Caco-2 (cell line): Measurements from ENCODE around the gene TRIM3. TPM values are rescaled to one million over a fixed set of nuclear protein-coding genes. Genes with fewer than 3 reads are reported as not detected.

Source experiments
- BruUV-seq: library from RNA; stranded (reverse); fragments of 400-500 nt; replicated peaks from 2 replicates; lab custom pipeline; 2021; lab: Mats Ljungman, UMichigan
- CTCF ChIA-PET: fragments of 300-600 bp; sonication (Branson Sonifier 250); formaldehyde crosslinking; loops from one replicate; lab custom pipeline; 2022; ENCODE audit warnings: antibody characterized with exemption; lab: Charles Lee
- POLR2A ChIA-PET: fragments of 300-600 bp; sonication (Branson Sonifier 250); formaldehyde crosslinking; loops from one replicate; lab custom pipeline; 2022; ENCODE audit warnings: antibody characterized with exemption; lab: Charles Lee
- DNase-seq, 2 experiments: peaks; one replicate each; pipeline versions ENCODE4 v3.0.0 to v3.0.0-alpha.2; 2020 to 2022
- H3K27me3 ChIP-seq: replicated peaks from 2 replicates; pipeline ENCODE4 v1.6.0; 2011; ENCODE audit warnings: low read length; ENCODE audit not compliant: control insufficient read depth, insufficient read depth
- H3K36me3 ChIP-seq: 2 replicates; pipeline ENCODE4 v1.5.1; 2011; ENCODE audit warnings: low read length; ENCODE audit not compliant: control insufficient read depth, insufficient read depth
- H3K4me1 ChIP-seq: fragments of 250-450 bp; sonication (Bioruptor Pico); 2 replicates; pipeline ENCODE4 v1.5.1; 2020; ENCODE audit warnings: mild to moderate bottlenecking
- H3K4me3 ChIP-seq: 2 replicates; pipeline ENCODE4 v1.5.1; 2011; ENCODE audit warnings: low read depth, mild to moderate bottlenecking, control low read depth, low read length
- H3K9me3 ChIP-seq: fragments of 250-450 bp; sonication (Bioruptor Pico); 2 replicates; pipeline ENCODE4 v1.5.1; 2020; ENCODE audit warnings: mild to moderate bottlenecking, moderate library complexity
- H3K27ac Mint-ChIP-seq: one replicate; pipeline ENCODE4 v1.8.0; 2022; ENCODE audit warnings: mixed read lengths; ENCODE audit not compliant: unreplicated experiment
- H3K27me3 Mint-ChIP-seq: one replicate; pipeline ENCODE4 v1.8.0; 2022; ENCODE audit warnings: mixed read lengths; ENCODE audit not compliant: insufficient read depth, unreplicated experiment
- H3K36me3 Mint-ChIP-seq: one replicate; pipeline ENCODE4 v1.8.0; 2022; ENCODE audit warnings: mild to moderate bottlenecking, mixed read lengths; ENCODE audit not compliant: insufficient read depth, unreplicated experiment
- H3K4me1 Mint-ChIP-seq: one replicate; pipeline ENCODE4 v1.8.0; 2022; ENCODE audit warnings: low read depth, mixed read lengths; ENCODE audit not compliant: unreplicated experiment
- H3K4me3 Mint-ChIP-seq: one replicate; pipeline ENCODE4 v1.8.0; 2022; ENCODE audit warnings: mild to moderate bottlenecking, moderate library complexity, mixed read lengths; ENCODE audit not compliant: unreplicated experiment
- H3K9me3 Mint-ChIP-seq: one replicate; pipeline ENCODE4 v1.8.0; 2022; ENCODE audit warnings: mixed read lengths; ENCODE audit not compliant: unreplicated experiment
- intact Hi-C: fragments of 100-400 bp; cut with micrococcal nuclease; formaldehyde crosslinking; loops from one replicate; pipeline ENCODE4 v1.10.0; 2022; ENCODE audit not compliant: unreplicated experiment
- total RNA-seq: library from RNA; stranded (reverse); gene quantifications from 2 replicates; pipeline ENCODE4 v1.2.3, GENCODE V29; 2022
- TF ChIP-seq, protein P1 (sequence below), 2 experiments: fragments of 200-600 bp in 1 of 2; IDR thresholded peaks; 1 replicate in 1 of 2; 2 replicates in 1 of 2; pipeline versions ENCODE4 v1.5.1 to v1.8.0; 2011 to 2022; ENCODE audit warnings: antibody characterized with exemption in 1 of 2, control low read depth in 1 of 2, inconsistent platforms in 1 of 2, low read depth in 1 of 2, low read length in 1 of 2, mild to moderate bottlenecking in 1 of 2, moderate library complexity in 1 of 2; ENCODE audit not compliant: insufficient read depth in 1 of 2, severe bottlenecking in 1 of 2, unreplicated experiment in 1 of 2

TRIM3 gene
- total RNA-seq, 1 experiment from 2014 or later = 28.0 TPM

DNA sequence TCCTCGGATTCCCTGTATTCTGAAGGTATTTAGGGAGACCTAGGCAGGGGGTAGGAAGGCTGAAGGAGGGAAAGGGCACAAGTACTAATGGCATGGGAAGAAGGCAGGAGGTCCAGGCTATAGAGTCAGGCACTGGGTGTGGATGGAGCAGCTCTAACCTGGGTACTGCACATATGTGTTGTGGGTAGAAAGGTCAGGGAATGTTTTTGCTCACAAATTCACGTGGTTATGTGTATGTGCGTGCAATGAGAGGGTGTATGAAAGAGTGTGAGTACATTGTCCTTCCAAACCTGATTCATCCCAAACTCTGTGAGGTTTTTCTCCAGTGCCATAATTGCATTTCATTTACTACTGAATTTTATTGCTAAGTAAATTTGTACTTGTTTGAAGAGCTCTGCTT, 46.5 kb upstream of the TRIM3 start:
- intact Hi-C loops = no loop called here
- POLR2A ChIA-PET = no interaction called here
- CTCF ChIA-PET = interaction anchor here (0.7 to 1.2 kb wide), 2 partner anchors 141 to 236 kb away, joined by 3 to 5 read pairs; no protein-coding TSS in a partner anchor

DNA sequence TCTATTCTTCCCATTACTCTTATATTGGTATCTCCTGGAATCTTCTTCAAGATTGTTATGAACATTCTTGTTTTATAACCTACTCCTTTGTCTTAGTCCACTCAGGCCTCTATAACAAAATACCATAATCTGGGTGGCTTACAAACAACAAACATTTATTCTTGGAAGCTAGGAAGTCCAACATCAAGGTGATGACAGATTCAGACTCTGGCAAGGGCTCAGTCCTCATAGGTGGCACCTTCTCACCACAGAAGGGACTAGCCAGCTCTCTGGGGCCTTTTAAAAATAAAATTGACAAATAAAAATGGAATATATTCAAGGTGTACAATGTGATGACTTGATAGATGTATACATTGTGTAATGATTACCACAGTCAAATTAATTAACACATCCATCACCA, 43.1 kb upstream of the TRIM3 start:
- no peaks in the 10 kb centered on the region for H3K4me1 Mint-ChIP-seq
- TF ChIP-seq, protein P1, sequence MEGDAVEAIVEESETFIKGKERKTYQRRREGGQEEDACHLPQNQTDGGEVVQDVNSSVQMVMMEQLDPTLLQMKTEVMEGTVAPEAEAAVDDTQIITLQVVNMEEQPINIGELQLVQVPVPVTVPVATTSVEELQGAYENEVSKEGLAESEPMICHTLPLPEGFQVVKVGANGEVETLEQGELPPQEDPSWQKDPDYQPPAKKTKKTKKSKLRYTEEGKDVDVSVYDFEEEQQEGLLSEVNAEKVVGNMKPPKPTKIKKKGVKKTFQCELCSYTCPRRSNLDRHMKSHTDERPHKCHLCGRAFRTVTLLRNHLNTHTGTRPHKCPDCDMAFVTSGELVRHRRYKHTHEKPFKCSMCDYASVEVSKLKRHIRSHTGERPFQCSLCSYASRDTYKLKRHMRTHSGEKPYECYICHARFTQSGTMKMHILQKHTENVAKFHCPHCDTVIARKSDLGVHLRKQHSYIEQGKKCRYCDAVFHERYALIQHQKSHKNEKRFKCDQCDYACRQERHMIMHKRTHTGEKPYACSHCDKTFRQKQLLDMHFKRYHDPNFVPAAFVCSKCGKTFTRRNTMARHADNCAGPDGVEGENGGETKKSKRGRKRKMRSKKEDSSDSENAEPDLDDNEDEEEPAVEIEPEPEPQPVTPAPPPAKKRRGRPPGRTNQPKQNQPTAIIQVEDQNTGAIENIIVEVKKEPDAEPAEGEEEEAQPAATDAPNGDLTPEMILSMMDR (IDR thresholded peaks at IDR 0.05; ENCODE audit: insufficient read depth in 1 of 2, low read depth in 1 of 2, low read length in 1 of 2, severe bottlenecking in 1 of 2, unreplicated experiment in 1 of 2) = no peak
- H3K4me1 ChIP-seq = no peaks in the 10 kb centered on the region
- peaks cover 12% of the 10 kb centered on the region for H3K9me3 Mint-ChIP-seq
- ChIA-PET POLR2A (no interaction called here), CTCF (no interaction called here)
- no peak overlapping the region for H3K4me3 Mint-ChIP-seq
- H3K36me3 ChIP-seq = no peaks in the 10 kb centered on the region
- no peaks in the 10 kb centered on the region for H3K27me3 ChIP-seq
- intact Hi-C loops = no loop called here
- no TSS peak for BruUV-seq
- peaks cover 11% of the 10 kb centered on the region for H3K36me3 Mint-ChIP-seq
- no peak overlapping the region for H3K27ac Mint-ChIP-seq
- no peak for DNase-seq
- no peaks in the 10 kb centered on the region for H3K27me3 Mint-ChIP-seq
- H3K9me3 ChIP-seq = no peaks in the 10 kb centered on the region
- no peak overlapping the region for H3K4me3 ChIP-seq

More for the DNA sequence above, 46.5 kb upstream of the TRIM3 start:
- no peak overlapping the region for H3K27ac Mint-ChIP-seq
- Histone ChIP-seq H3K36me3 (no peaks in the 10 kb centered on the region), H3K4me3 (no peak overlapping the region), H3K27me3 (no peaks in the 10 kb centered on the region), H3K9me3 (no peaks in the 10 kb centered on the region), H3K4me1 (no peaks in the 10 kb centered on the region)
- peaks cover 3% of the 10 kb centered on the region for H3K9me3 Mint-ChIP-seq
- no peak overlapping the region for H3K4me3 Mint-ChIP-seq
- DNase-seq = no peak
- no peaks in the 10 kb centered on the region for H3K27me3 Mint-ChIP-seq
- no TSS peak for BruUV-seq
- H3K4me1 Mint-ChIP-seq = peaks cover 7% of the 10 kb centered on the region
- H3K36me3 Mint-ChIP-seq = peaks cover 5% of the 10 kb centered on the region
- TF ChIP-seq, protein P1 (IDR thresholded peaks at IDR 0.05; ENCODE audit: insufficient read depth in 1 of 2, low read depth in 1 of 2, low read length in 1 of 2, severe bottlenecking in 1 of 2, unreplicated experiment in 1 of 2) = no peak

DNA sequence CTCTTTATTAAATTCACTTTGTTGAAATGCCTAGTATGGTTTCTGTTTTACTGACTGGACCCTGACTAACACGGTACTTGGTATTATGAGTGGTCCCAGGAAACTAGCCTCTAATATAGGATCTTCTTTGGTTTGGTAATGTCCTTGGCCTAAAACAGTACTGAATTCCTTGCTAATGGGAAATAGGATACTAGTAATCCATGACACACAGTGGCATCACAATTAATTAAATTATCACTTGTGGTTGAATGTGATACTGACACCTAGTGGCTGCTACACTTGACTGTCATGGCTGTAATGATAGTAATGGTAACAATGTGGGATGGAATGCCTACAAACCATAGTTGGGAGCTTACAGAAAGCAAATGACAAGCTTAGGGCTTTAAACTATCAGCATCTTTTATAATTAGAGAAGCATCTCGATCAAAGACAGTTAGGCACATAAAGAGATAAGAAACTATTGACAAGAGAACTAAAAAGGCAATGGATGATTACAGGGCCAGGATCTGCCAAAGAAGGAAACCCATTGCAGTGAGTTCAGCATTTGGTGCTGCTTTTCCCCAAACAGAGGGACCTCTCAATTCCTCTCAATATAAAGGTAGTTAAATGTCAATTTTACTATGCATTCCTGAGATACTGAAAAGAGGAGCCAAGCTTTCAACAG, 32.0 kb upstream of the TRIM3 start:
- no peaks in the 10 kb centered on the region for H3K9me3 Mint-ChIP-seq
- Histone ChIP-seq H3K4me3 (no peak overlapping the region), H3K36me3 (no peaks in the 10 kb centered on the region; the same call in 1 of the 2 replicates), H3K4me1 (no peaks in the 10 kb centered on the region), H3K9me3 (no peaks in the 10 kb centered on the region), H3K27me3 (no peaks in the 10 kb centered on the region)
- ChIA-PET POLR2A (no interaction called here), CTCF (interaction anchor here (0.6 to 4.0 kb wide), 6 partner anchors 19 to 143 kb away, joined by 3 to 52 read pairs (median 4); partner anchors contain the start of gene APBB1)
- no peaks in the 10 kb centered on the region for H3K36me3 Mint-ChIP-seq
- intact Hi-C loops = loop anchor here (1.0 kb wide), 4 partner anchors 21 to 126 kb away; no protein-coding TSS in a partner anchor
- no peak overlapping the region for H3K4me3 Mint-ChIP-seq
- BruUV-seq = no TSS peak
- no peak overlapping the region for H3K27ac Mint-ChIP-seq
- peak in 1 of 2 experiments; percentile 48 for DNase-seq
- H3K4me1 Mint-ChIP-seq = peaks cover 5% of the 10 kb centered on the region
- H3K27me3 Mint-ChIP-seq = no peaks in the 10 kb centered on the region
- TF ChIP-seq, protein P1 (IDR thresholded peaks at IDR 0.05; ENCODE audit: insufficient read depth in 1 of 2, low read depth in 1 of 2, low read length in 1 of 2, severe bottlenecking in 1 of 2, unreplicated experiment in 1 of 2) = peak; percentile 83 to 84
